ENCODE results near the gene CALR.

GRCh38 chr19:12891553-12892021 lies 46.8 kb upstream of the CALR start:
- TF ChIP-seq CTCF (IDR thresholded peaks at IDR 0.05; ENCODE audit: insufficient read depth, low read length, poor library complexity, severe bottlenecking) (no peak), EZH2phosphoT487 (conservative IDR thresholded peaks at IDR 0.05; ENCODE audit: low read length) (no peak)
